Measurements from ENCODE around the gene CELF6. TPM values are rescaled to one million over a fixed set of nuclear protein-coding genes. Genes with fewer than 3 reads are reported as not detected.

CELF6 gene
- total RNA-seq (2022; extraction: Qiagen RNA extraction): 0.10 to 0.25 TPM (median 0.17 TPM) in 4 of 5 replicates, not detected in the other

GRCh38 chr15:72319985-72320671 lies at the start of gene CELF6:
CELF6 (minus strand) TSS chr15:72320157; CDS start chr15:72319874, 283 bp downstream.

GRCh38 chr15:72272213-72272996 lies 47.6 kb downstream of the CELF6 start, which contains the start of gene PARP6:
PARP6 (minus strand) TSS chr15:72272554; CDS start chr15:72267477, 5,077 bp downstream.

Other genes starting within 250 kb of the CELF6 start
- 8.4 to 11.5 TPM (median 11.0 TPM) in 5 replicates for gene MYO9A, start 202.0 kb downstream of the CELF6 start, total RNA-seq (2022; extraction: Qiagen RNA extraction)
- 1.7 to 2.0 TPM (median 1.8 TPM) in 5 replicates for gene SENP8, start 201.8 kb downstream of the CELF6 start, total RNA-seq (2022; extraction: Qiagen RNA extraction)
- gene GRAMD2A, start 122.4 kb downstream of the CELF6 start, total RNA-seq (2022; extraction: Qiagen RNA extraction): 0.09 to 0.13 TPM (median 0.12 TPM) in 4 of 5 replicates, not detected in the other
- gene PKM, start 89.0 kb downstream of the CELF6 start, total RNA-seq (2022; extraction: Qiagen RNA extraction): 2,890 to 3,431 TPM (median 3,241 TPM) in 5 replicates
- gene PARP6, start 47.6 kb downstream of the CELF6 start, total RNA-seq (2022; extraction: Qiagen RNA extraction): 47.9 to 66.0 TPM (median 59.9 TPM) in 5 replicates
- gene HEXA, start 55.9 kb upstream of the CELF6 start, total RNA-seq (2022; extraction: Qiagen RNA extraction): 137 to 156 TPM (median 154 TPM) in 5 replicates
- not detected in 5 replicates for gene TMEM202, start 78.1 kb upstream of the CELF6 start, total RNA-seq (2022; extraction: Qiagen RNA extraction)
- gene ARIH1, start 154.2 kb upstream of the CELF6 start, total RNA-seq (2022; extraction: Qiagen RNA extraction): 45.5 to 86.3 TPM (median 76.1 TPM) in 5 replicates